Kidney (tissue), 14 donors: Measurements from ENCODE around the gene DDI2. TPM values are rescaled to one million over a fixed set of nuclear protein-coding genes. Genes with fewer than 3 reads are reported as not detected.

Experiments used
- DNase-seq, 5 donors: peaks; one replicate each; pipeline ENCODE4 v3.0.0-alpha.2; 2013 to 2020
- FAIRE-seq: peaks from 2 replicates; lab custom pipeline; 2012; peaks lifted over from hg19 to GRCh38; lab: Jason Lieb, UNC
- H3K27ac ChIP-seq, 2 donors: one replicate each; pipeline ENCODE4 v1.7.0; 2013; ENCODE audit warnings: low read depth in 2 of 2, low read length in 2 of 2, inconsistent platforms in 1 of 2
- H3K27me3 ChIP-seq: one replicate; pipeline ENCODE4 v1.7.1; 2013; ENCODE audit warnings: low read length, inconsistent platforms; ENCODE audit not compliant: control insufficient read depth, insufficient read depth
- H3K36me3 ChIP-seq, 3 donors: one replicate each; pipeline versions ENCODE4 v1.7.0 to v1.7.1; 2013; ENCODE audit warnings: low read length in 3 of 3, control low read depth in 1 of 3, inconsistent platforms in 1 of 3; ENCODE audit not compliant: insufficient read depth in 3 of 3, control insufficient read depth in 2 of 3
- H3K4me1 ChIP-seq, 3 donors: one replicate each; pipeline versions ENCODE4 v1.7.0 to v1.7.1; 2013; ENCODE audit warnings: low read length in 3 of 3, inconsistent platforms in 1 of 3, low read depth in 1 of 3; ENCODE audit not compliant: control insufficient read depth in 2 of 3, insufficient read depth in 2 of 3
- H3K4me3 ChIP-seq, 3 donors: one replicate each; pipeline versions ENCODE4 v1.7.0 to v1.8.1; 2013; ENCODE audit warnings: low read length in 3 of 3, control low read depth in 1 of 3, inconsistent platforms in 1 of 3
- H3K9ac ChIP-seq, 3 donors: one replicate each; pipeline versions ENCODE4 v1.7.0 to v1.7.1; 2013; ENCODE audit warnings: low read length in 3 of 3, control low read depth in 1 of 3, inconsistent platforms in 1 of 3
- H3K9me3 ChIP-seq, 3 donors: one replicate each; pipeline versions ENCODE4 v1.7.0 to v1.7.1; 2013; ENCODE audit warnings: low read length in 3 of 3, control low read depth in 1 of 3, inconsistent platforms in 1 of 3; ENCODE audit not compliant: control insufficient read depth in 2 of 3, insufficient read depth in 1 of 3
- CTCF ChIP-seq: IDR thresholded peaks from 3 replicates; pipeline ENCODE4 v1.5.1; 2012; ENCODE audit warnings: mild to moderate bottlenecking, moderate library complexity, borderline replicate concordance; ENCODE audit not compliant: insufficient read depth; ENCODE audit errors: extremely low read depth
- intact Hi-C: fragments of 100-400 bp; cut with DNase I; formaldehyde crosslinking; loops from one replicate; pipeline ENCODE4 v1.11.1; 2022
- polyA plus RNA-seq: library from polyadenylated mRNA; stranded (reverse); fragments of 350-450 nt; fragmentation: Illumina TruSeq; extraction: RNeasy Lipid Tissue Mini Kit (QIAGEN cat#74804); gene quantifications from one replicate; pipeline ENCODE4 v1.2.3, GENCODE V29; 2014; ENCODE audit warnings: low read depth, low replicate concordance; ENCODE audit not compliant: insufficient read depth
- total RNA-seq: library from RNA; stranded (reverse); fragmentation: NEBNext Ultra II Directional; extraction: Animal tissue kit (Norgen Biotek cat#: 25700); gene quantifications from one replicate; pipeline ENCODE4 v1.2.1, GENCODE V29; 2021
- donor health status: control.
- donor health status: control.
- donor health status: control.
- donor health status: control.
- donor health status: control.
- donor health status: DM: yes; HTN: yes; CAD: no.
- donor health status: Normal renal cell carcinoma (clear cell type).

DDI2 gene
- total and polyA plus RNA-seq, 2 donors from 2014 or later = 4.0 to 28.3 TPM

- intact Hi-C loops = no loop called here
Observed at GRCh38 chr1:15609631-15610030, 7.6 kb upstream of the DDI2 start.

GRCh38 chr1:15610167-15610566 is 7.1 kb upstream of the DDI2 start:
- Histone ChIP-seq H3K9ac (no peak overlapping the region), H3K4me1 (no peaks in the 10 kb centered on the region), H3K27ac (no peak overlapping the region), H3K9me3 (no peaks in the 10 kb centered on the region), H3K4me3 (no peak overlapping the region), H3K36me3 (no peaks in the 10 kb centered on the region), H3K27me3 (no peaks in the 10 kb centered on the region)
- intact Hi-C loops = no loop called here
- no peak for FAIRE-seq
- TF ChIP-seq CTCF = no peak
- DNase-seq = no peak

More at GRCh38 chr1:15609631-15610030, 7.6 kb upstream of the DDI2 start:
- H3K4me3 ChIP-seq = no peak overlapping the region
- H3K27ac ChIP-seq = no peak overlapping the region
- no peak overlapping the region for H3K9ac ChIP-seq
- no peaks in the 10 kb centered on the region for H3K9me3 ChIP-seq
- DNase-seq (no peak), FAIRE-seq (no peak)
- no peak for TF ChIP-seq CTCF
- H3K36me3 ChIP-seq = no peaks in the 10 kb centered on the region
- no peaks in the 10 kb centered on the region for H3K4me1 ChIP-seq
- H3K27me3 ChIP-seq = no peaks in the 10 kb centered on the region

DNA sequence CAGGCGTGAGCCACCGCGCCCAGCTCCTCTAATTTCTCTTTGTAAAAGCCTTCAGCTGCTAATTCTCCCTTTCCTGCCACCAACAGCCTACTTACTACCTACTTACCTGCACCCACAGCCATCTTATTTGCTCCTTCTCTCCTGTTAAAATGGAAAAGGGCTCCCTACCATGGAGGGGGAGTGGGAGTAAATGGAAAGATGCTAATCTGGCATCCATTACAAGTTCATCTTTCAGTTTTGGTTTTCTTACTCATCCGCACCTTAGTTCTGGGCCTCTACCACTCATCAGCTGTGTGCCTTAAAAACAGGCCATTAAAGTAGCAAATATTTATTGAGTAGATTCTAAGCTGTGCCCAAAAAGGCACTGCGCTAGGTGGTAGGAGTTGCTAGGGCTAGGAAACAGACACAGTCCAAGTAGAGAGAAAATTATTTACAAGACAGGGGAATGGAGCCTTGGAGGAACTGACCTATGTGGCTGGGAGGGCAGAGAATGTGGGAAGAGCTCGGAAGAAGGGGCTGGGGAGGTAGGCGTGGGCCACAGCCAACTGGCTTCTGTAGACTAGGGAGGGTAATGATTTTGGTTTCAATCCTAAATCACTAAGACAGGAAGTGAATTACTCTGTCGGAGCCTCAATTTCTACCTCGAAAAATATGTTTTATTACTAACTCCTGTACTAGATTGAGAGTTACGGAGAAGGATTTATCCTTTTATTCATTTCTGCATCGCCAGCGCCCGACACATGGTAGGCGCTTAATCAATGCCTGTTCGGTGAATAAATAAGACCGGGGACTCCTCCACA is 685 bp upstream of the DDI2 start:
- Histone ChIP-seq H3K4me3 (peak overlapping the region; percentile 71 to 79 (median 77)), H3K9me3 (no peaks in the 10 kb centered on the region), H3K27me3 (no peaks in the 10 kb centered on the region), H3K4me1 (peaks cover 5 to 19% (median 9%) of the 10 kb centered on the region in 3 donors), H3K36me3 (no peaks in the 10 kb centered on the region), H3K9ac (peak overlapping the region; percentile 62 to 71 (median 63)), H3K27ac (peak overlapping the region; percentile 84 to 86)
- no peak for TF ChIP-seq CTCF
- peak in 3 of 5 donors; percentile 20 to 68 (median 62) for DNase-seq
- intact Hi-C loops = no loop called here
- FAIRE-seq = no peak
